Stimulated activated CD8-positive, alpha-beta memory T cell treated with anti-CD3 and anti-CD28 coated beads, Interleukin-7, amount 100 ng/mL, for 1 hour (primary cell): ENCODE data around the gene PDK4.
"Not testable (repeated sequence)": the region's sequence is repeated elsewhere in the genome, so short reads cannot be mapped to it uniquely, and the experiment has no call there.

ENCODE experiments used
- DNase-seq, 2 donors: peaks; one replicate each; pipeline ENCODE4 v3.0.0-alpha.2; 2020; ENCODE audit warnings: low read depth in 2 of 2

The PDK4 gene

GRCh38 chr7:95569720-95570119, 26.6 kb downstream of the PDK4 start:
- no peak for DNase-seq

- no peak for DNase-seq
These were observed 35.6 kb downstream of the PDK4 start for GRCh38 chr7:95560674-95561073.

- DNase-seq = no peak
These were observed 37.5 kb downstream of the PDK4 start for GRCh38 chr7:95558864-95559263.

GRCh38 chr7:95556777-95557176, 39.5 kb downstream of the PDK4 start:
- DNase-seq = no peak

- DNase-seq = no peak
These were observed 42.4 kb downstream of the PDK4 start for GRCh38 chr7:95553939-95554338.

- DNase-seq = not testable (repeated sequence)
These were observed 44.0 kb downstream of the PDK4 start for GRCh38 chr7:95552010-95552926.

- DNase-seq = no peak
These were observed 45.8 kb downstream of the PDK4 start for GRCh38 chr7:95550546-95550945.

GRCh38 chr7:95549818-95550529, 46.3 kb downstream of the PDK4 start:
- DNase-seq = no peak

GRCh38 chr7:95547361-95548348, 48.7 kb downstream of the PDK4 start:
- DNase-seq = no peak

GRCh38 chr7:95546647-95547046, 49.7 kb downstream of the PDK4 start:
- DNase-seq = no peak

GRCh38 chr7:95545673-95546072, 50.6 kb downstream of the PDK4 start:
- DNase-seq = no peak

GRCh38 chr7:95545007-95545615, 51.2 kb downstream of the PDK4 start:
- no peak for DNase-seq

GRCh38 chr7:95544171-95544570, 52.1 kb downstream of the PDK4 start:
- no peak for DNase-seq

- DNase-seq = no peak
These were observed 53.0 kb downstream of the PDK4 start for GRCh38 chr7:95543312-95543711.

- no peak for DNase-seq
These were observed 56.0 kb downstream of the PDK4 start for GRCh38 chr7:95540366-95540765.

GRCh38 chr7:95539426-95539825, 56.9 kb downstream of the PDK4 start:
- DNase-seq = no peak

- DNase-seq = no peak
These were observed 58.8 kb downstream of the PDK4 start for GRCh38 chr7:95537468-95537867.

GRCh38 chr7:95536656-95537311, 59.5 kb downstream of the PDK4 start:
- DNase-seq = no peak

- DNase-seq = no peak
These were observed 60.7 kb downstream of the PDK4 start for GRCh38 chr7:95535662-95536061.

- no peak for DNase-seq
These were observed 61.5 kb downstream of the PDK4 start for GRCh38 chr7:95534796-95535195.
